SW 1271 (cell line): ENCODE measurements around the gene PDE4D.
A peak's percentile ranks its signal among the peaks of the same experiment; 100 is the strongest.
"Not testable (repeated sequence)": the region's sequence is repeated elsewhere in the genome, so short reads cannot be mapped to it uniquely, and the experiment has no call there.

Experiments
- DNase-seq, 2 experiments: peaks; one replicate each; lab custom pipeline; 2025; lab: John Stamatoyannopoulos, UW

PDE4D gene

GRCh38 chr5:59583151-59583809, 310.2 kb downstream of the PDE4D start:
- no peak for DNase-seq

GRCh38 chr5:59582746-59583145, 310.8 kb downstream of the PDE4D start:
- DNase-seq = no peak

- no peak for DNase-seq
These were observed 313.7 kb downstream of the PDE4D start for GRCh38 chr5:59579824-59580167.

- DNase-seq = no peak
These were observed 314.3 kb downstream of the PDE4D start for GRCh38 chr5:59579101-59579823.

- no peak for DNase-seq
These were observed 316.0 kb downstream of the PDE4D start for GRCh38 chr5:59577485-59577884.

- no peak for DNase-seq
These were observed 317.7 kb downstream of the PDE4D start for GRCh38 chr5:59575648-59576445.

GRCh38 chr5:59573509-59573908, 320.0 kb downstream of the PDE4D start:
- DNase-seq = not testable (repeated sequence)

- no peak for DNase-seq
These were observed 322.5 kb downstream of the PDE4D start for GRCh38 chr5:59571067-59571466.

- no peak for DNase-seq
These were observed 323.8 kb downstream of the PDE4D start for GRCh38 chr5:59569608-59570334.

- no peak for DNase-seq
These were observed 324.4 kb downstream of the PDE4D start for GRCh38 chr5:59569158-59569557.

- DNase-seq = no peak
These were observed 325.4 kb downstream of the PDE4D start for GRCh38 chr5:59568161-59568560.

- no peak for DNase-seq
These were observed 328.0 kb downstream of the PDE4D start for GRCh38 chr5:59565551-59565950.

GRCh38 chr5:59564895-59565294, 328.6 kb downstream of the PDE4D start:
- DNase-seq = no peak

GRCh38 chr5:59562756-59563389, 330.7 kb downstream of the PDE4D start:
- peak in 1 of 2 experiments; percentile 63 for DNase-seq

GRCh38 chr5:59560553-59560952, 333.0 kb downstream of the PDE4D start:
- DNase-seq = no peak

- DNase-seq = no peak
These were observed 333.7 kb downstream of the PDE4D start for GRCh38 chr5:59559847-59560246.

GRCh38 chr5:59559323-59559722, 334.2 kb downstream of the PDE4D start:
- DNase-seq = no peak

- no peak for DNase-seq
These were observed 335.0 kb downstream of the PDE4D start for GRCh38 chr5:59558501-59558900.

- no peak for DNase-seq
These were observed 336.0 kb downstream of the PDE4D start for GRCh38 chr5:59557572-59557971.

- no peak for DNase-seq
These were observed 337.9 kb downstream of the PDE4D start for GRCh38 chr5:59555596-59555995.

GRCh38 chr5:59554501-59554900, 339.0 kb downstream of the PDE4D start:
- no peak for DNase-seq

- DNase-seq = no peak
These were observed 339.5 kb downstream of the PDE4D start for GRCh38 chr5:59553992-59554391.
